HG03025 (cell line): Measurements from ENCODE around the gene ADPRM.
A peak's percentile ranks its signal among the peaks of the same experiment; 100 is the strongest.
"Not testable (repeated sequence)": the region's sequence is repeated elsewhere in the genome, so short reads cannot be mapped to it uniquely, and the experiment has no call there.

Experiments
- ATAC-seq: cut with Tn5 transposase; IDR thresholded peaks from one replicate; pipeline ENCODE4 v1.9.1; 2021; ENCODE audit warnings: mild to moderate bottlenecking, moderate library complexity; ENCODE audit not compliant: unreplicated experiment, low FRiP score

ADPRM gene

DNA sequence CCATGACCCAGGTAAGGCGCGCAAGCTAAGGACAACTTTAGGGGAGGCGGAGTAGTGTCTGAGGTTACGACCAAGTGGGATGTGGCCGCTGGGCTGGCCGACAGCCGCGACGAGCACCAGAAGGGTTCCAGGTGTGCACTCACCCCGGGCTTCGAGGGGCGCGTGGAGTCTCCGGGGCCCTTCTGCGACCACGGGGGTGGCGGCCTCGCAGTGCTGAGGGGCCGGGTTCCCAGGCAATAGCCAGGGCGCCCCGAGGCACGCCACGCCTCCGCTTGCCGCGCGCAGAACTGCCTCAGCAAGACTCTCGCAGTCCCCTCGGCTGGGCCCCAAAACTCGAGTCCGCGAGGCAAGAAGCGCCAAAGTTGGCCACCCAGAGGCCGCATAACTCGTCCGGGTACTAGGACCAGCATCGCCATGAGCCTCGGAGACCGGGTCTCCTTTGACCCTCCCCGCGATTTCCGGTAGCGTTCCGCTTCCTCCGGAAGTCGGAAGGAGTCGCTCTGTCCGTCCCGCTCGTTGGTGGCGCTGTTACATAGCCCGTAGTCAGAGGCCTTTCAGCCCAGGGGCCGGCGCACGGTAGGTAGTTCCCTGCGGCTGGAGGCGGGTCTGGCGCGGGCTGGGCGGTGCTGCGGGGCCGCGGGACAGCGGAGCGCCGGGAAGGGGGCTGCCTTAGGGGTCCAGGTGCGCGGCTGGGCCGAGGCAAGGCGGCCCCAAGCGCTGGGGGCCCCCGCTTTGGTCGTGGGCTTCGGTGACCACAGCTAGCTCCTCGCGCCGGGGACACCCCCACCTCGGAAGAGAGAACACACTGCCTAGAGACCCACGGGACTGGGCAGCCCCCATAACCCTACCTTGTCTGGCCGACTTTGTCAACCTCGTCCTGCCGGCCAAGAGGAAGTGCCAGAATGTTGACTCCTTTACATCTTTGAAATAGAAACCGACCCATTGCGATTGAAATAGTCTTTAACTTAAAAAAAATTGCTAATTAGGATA lies at the start of gene ADPRM, which contains the start of gene SCO1:
Gene ADPRM (plus strand): TSS at position 503 of the 990 bp plus-strand sequence. CDS start 7,333 bp downstream, outside the sequence.
Gene SCO1 (minus strand): TSS at position 442 of the 990 bp plus-strand sequence. CDS start 26 bp downstream, at position 416.
- ATAC-seq = peak; percentile 93

DNA sequence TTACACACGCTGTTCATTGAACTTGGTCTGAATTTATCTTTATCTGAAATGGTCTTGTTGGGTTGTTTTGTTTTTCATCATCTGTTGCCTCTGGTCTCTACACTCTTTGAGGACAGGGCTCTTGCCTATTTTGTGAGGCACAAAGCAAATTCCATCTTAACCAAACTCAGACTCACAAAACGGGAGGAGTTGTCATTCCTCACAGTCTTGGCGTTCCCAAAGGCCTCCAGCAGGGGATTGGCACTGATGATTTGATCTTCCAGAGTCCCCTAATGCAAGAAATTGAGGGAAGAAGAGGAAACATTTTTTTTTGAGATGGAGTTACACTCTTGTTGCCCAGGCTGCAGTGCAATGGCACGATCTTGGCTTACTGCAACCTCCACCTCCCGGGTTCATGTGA lies 49.0 kb upstream of the ADPRM start:
- no peak for ATAC-seq

DNA sequence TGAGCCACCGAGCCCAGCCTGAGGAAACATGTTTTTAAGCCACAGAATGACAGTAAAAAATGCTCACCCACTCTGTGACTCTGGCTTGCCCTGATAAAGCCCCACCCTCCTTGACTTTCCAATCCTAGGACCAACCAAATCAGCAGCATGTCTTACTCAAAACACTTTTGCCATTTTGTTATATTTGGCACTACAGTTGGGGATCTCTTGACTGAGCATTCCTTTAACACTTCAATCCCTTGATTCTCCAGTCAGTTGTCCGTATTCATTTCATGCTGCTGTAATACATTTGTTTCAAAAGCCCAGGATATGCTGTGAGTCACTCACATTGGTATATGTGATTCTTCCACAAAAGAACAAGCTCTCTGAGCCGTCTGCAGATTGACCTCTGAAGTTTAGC lies 48.4 kb upstream of the ADPRM start:
- ATAC-seq = no peak

DNA sequence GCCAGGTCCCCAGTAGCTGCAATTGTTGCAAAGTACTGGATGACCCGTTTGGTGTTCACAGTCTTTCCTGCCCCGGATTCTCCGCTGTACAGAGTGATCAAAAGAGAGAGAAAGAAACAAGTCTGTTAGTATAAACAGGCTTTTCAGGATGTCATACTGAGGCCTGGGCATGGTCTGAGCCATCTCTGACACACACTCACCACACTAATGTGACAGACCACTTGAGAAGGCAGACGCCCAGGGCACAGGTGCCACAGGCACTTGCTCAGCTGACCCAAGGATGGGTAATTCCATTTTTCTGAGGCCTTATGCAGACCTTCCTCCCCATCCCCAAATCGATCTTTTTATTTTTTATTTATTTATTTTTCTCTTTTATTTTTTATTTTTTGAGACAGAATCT lies 47.8 kb upstream of the ADPRM start:
- ATAC-seq = no peak

- no peak for ATAC-seq
Observed at GRCh38 chr17:10651927-10652326, 45.5 kb upstream of the ADPRM start.

- ATAC-seq = no peak
Observed at GRCh38 chr17:10652984-10653659, 44.3 kb upstream of the ADPRM start.

- no peak for ATAC-seq
Observed at GRCh38 chr17:10653987-10654386, 43.4 kb upstream of the ADPRM start.

- no peak for ATAC-seq
Observed at GRCh38 chr17:10657148-10657547, 40.2 kb upstream of the ADPRM start, which contains the start of gene MYH3. Gene MYH3, minus strand, starts transcription at chr17:10657309. Its CDS starts 2,245 bp downstream, at chr17:10655064.

DNA sequence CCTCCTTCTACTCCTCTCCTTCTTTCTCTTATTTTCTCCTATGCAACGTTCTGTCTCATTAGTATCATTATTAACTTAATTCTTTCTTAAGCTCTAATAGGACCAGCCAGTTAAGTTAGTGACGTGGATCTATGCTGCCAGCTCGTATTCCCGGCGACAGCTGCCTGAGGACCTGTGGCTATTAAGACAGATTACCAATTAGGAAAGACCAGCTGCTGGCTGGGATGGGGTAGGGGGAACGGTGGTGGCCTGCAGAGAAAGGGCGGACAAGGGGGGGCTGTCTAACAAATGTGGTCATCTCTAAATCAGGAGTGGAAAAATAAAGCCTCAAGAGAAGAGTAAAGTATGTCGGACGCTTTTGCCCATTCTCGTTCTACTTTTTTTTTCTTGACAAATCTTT lies 39.5 kb upstream of the ADPRM start:
- no peak for ATAC-seq

DNA sequence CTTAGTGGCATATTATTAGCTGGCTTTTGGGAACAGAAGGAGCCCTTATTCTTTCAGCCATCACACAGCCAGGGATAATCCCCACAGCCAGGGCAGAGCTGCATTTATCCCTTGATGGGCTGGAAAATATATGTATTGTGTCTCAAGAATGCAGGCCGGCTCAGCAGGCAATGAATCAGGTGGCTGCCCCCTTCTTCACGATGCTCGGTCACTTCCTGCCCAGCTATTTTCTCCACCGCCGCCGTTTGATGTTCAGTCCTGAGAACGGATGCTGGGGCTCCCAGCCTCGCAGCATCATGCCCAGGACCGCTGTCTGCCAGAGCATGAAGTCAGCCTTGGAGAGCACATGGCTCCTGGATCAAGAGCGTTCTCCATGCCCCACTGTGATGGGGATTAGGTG lies 36.0 kb upstream of the ADPRM start:
- no peak for ATAC-seq

- ATAC-seq = no peak
Observed at GRCh38 chr17:10663231-10663630, 34.2 kb upstream of the ADPRM start.

DNA sequence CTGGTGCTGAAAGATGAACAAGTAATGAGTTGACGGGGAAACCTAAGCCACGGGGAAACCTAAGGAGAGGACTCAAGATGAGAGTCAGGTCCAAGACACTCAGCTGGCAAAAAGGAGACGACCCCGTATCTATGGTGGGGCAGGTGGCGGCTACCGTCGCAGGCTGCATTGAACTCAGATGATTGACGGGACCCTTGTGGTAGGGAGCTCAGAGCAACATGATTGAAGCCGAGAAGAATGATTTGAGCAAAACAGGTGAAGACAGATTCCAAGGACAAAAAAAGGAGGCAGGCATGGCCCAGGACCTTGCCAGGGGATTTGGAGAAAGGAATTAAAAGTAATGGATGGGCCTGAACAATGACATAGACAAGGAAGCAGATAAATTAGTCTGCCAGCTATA lies 32.8 kb upstream of the ADPRM start:
- ATAC-seq = no peak

GRCh38 chr17:10666906-10667305 lies 30.5 kb upstream of the ADPRM start:
- no peak for ATAC-seq

GRCh38 chr17:10668775-10669174 lies 28.6 kb upstream of the ADPRM start:
- ATAC-seq = no peak

- ATAC-seq = no peak
Observed at GRCh38 chr17:10673312-10673711, 24.1 kb upstream of the ADPRM start.

DNA sequence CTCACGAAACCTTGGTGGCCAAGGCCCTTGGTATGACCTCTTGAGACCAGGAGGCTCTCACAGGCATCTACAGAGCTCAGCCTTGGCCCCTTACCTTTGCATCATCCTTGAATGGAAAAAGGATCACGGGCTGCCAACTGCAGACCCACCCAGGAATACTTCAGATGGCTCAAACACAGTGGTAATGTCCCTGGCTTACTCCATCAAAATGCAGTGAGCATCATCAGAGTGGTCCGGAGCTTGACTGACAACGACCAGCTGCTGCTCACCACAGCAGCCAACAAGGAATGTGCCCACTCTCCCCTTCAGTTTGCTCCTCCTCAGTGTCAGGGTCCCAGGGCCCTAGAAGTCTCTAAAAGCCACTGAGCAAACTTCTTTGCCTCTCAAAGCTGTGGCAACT lies 22.7 kb upstream of the ADPRM start:
- ATAC-seq = no peak

GRCh38 chr17:10681866-10682446 lies 15.4 kb upstream of the ADPRM start:
- ATAC-seq = no peak

GRCh38 chr17:10683853-10684252 lies 13.5 kb upstream of the ADPRM start:
- ATAC-seq = no peak

GRCh38 chr17:10687499-10687898 lies 9.9 kb upstream of the ADPRM start:
- no peak for ATAC-seq

DNA sequence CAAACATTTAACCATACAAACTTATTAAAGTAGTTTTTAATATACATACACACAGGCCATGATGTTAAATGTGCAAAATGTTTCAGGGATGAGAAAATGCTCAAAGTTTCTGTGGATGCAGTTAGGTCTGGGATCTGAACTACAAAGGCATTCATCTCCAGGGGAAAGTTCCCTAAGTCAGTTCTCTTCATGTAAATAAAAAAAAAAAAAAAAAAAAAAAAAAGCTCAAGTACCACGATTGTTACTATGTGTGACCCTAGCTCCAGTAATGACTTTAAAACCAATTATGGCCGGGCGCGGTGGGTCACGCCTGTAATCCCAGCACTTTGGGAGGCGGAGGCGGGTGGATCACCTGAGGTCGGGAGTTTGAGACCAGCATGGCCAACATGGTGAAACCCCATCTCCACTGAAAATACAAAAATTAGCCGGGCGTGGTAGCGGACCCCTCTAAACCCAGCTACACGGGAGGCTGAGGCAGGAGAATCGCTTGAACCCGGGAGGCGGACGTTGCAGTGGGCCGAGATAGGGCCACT lies 1.5 kb upstream of the ADPRM start:
- not testable (repeated sequence) for ATAC-seq
